Activated T-cell treated with anti-CD3 and anti-CD28 coated beads for 24 hours (primary cell): ENCODE data around the gene XPO4.
"Not testable (repeated sequence)": the region's sequence is repeated elsewhere in the genome, so short reads cannot be mapped to it uniquely, and the experiment has no call there.

ENCODE experiments used
- DNase-seq: peaks from one replicate; pipeline ENCODE4 v3.0.0-alpha.2; 2020; ENCODE audit warnings: low read depth

XPO4 gene

GRCh38 chr13:20780317-20780716, 122.2 kb downstream of the XPO4 start:
- no peak for DNase-seq

GRCh38 chr13:20779405-20779804, 123.1 kb downstream of the XPO4 start:
- no peak for DNase-seq

DNA sequence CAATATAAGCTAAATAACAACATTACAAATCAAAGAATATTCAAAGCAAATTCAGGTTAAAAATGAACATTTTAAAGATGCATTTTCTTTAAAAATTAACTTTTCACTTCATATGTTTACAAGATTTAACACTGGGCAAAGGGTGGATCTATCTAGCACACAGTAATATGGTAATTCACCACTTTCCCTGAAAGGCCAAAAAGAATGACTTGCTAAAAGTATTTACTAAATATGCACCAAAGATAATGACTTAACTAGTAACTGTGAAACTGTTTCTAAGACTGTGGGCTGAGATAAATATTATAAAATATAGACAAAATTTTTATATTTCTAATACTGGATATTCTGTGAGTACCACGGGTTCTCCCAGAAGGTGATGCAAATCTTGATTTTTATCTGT, 124.2 kb downstream of the XPO4 start:
- no peak for DNase-seq

GRCh38 chr13:20776751-20777150, 125.8 kb downstream of the XPO4 start:
- no peak for DNase-seq

DNA sequence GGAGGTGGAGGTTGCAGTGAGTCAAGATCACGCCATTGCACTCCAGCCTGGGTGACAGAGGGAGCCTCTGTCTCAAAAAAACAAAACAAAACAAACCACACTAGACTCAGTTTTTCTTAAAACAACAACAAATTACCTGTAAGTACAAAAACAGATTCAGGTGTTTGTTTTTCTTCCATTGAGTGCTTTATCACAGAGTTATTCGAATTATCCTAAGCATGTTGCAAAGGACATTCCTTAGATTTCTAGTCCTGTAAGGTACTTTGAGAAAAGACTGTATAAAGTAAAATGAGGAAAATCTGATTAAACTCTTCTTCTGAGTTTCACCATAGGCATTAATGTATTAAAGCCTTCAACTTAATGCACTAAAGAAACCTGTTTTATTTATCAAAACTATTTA, 126.6 kb downstream of the XPO4 start:
- no peak for DNase-seq

- no peak for DNase-seq
Observed at GRCh38 chr13:20774746-20775145, 127.8 kb downstream of the XPO4 start.

GRCh38 chr13:20773194-20774080, 129.1 kb downstream of the XPO4 start, which contains the start of gene EEF1AKMT1:
Gene EEF1AKMT1 (minus strand): TSS chr13:20773961. CDS start chr13:20757598, 16,363 bp downstream.
- DNase-seq = peak; percentile 92

GRCh38 chr13:20772401-20773131, 130.0 kb downstream of the XPO4 start:
- DNase-seq = no peak

- DNase-seq = no peak
Observed at GRCh38 chr13:20769834-20770233, 132.7 kb downstream of the XPO4 start.

DNA sequence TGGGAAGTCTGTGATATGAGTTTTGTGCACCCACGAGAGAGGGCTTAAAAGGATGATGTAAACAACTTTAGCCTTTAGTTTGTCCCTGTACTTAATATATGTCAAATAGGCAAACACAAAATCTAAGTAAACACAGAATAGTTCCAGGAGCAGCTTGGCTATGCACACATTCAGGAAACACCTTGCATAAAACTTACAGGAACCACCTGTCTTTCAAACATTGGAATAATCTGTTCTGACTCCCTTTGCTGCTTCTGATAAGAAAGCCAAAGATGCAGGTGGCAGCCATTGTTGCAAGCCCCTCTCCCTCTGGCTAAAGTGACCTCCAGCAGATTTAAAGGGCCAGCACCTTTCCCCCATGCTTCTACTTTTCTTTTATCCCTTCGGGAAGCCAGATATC, 133.5 kb downstream of the XPO4 start:
- no peak for DNase-seq

DNA sequence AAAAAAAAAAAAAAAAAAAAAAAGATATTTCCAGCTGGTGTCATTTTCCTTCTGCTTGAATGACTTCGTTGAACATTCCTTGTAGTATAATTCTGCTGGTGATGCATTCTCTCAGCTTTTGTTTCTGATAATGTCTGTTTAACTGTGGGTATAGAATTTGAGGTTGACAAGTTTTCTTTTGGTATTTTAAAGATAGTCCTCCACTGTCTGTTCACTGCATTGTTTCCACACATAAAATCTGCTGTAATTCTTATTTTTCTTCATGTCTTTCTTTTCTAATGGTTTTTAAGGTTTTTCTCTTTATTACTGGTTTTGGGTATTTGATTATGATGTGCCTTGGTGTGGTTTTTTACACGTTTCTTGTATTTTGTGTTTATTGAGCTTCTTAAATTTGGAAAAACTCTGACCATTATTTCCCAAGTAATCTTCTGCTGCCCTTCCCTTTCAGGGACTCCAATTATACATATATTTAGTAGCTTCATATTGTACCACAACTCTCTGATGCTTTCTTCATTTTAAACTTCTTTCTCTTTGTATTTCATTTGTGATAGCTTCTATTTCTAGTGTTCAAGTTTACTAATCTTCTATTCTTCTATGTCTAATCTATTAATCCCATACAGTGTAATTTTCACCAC, 135.1 kb downstream of the XPO4 start:
- no peak for DNase-seq

DNA sequence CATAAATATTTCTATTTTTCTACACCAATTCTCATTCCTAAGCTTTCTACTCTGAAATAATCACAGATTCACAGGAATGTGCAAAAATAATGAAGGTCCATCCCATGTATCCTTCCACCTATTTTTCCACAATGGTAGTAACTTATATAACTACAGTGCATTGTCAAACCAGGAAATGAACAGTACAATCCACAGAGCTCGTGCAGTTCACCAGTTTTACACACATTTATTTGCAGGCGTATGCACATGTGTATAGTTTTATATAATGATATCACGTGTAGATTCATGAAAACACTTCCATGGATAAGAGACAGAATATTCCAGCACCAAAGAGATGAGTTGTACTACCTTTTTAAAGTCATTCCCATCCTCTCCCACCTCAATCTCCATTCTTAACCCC, 141.7 kb downstream of the XPO4 start:
- DNase-seq = no peak

DNA sequence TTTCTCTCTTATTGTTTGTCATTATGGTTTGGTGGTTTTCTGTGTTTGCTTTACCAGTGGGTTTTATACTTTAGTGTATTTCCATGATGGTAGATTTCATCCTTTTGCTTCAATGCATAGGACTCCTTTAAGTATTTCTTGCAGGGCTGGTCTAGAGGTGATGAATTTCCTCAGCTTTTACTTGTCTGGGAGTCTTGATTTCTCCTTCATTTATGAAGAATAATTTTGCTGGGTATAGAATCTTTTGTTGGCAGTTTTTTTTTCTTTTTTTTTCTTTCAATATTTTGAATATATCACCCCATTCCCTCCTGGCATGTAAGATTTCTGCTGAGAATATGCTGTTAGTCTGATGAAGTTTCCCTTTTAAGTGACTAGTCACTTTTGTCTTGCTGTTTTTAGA, 148.5 kb downstream of the XPO4 start:
- DNase-seq = no peak

DNA sequence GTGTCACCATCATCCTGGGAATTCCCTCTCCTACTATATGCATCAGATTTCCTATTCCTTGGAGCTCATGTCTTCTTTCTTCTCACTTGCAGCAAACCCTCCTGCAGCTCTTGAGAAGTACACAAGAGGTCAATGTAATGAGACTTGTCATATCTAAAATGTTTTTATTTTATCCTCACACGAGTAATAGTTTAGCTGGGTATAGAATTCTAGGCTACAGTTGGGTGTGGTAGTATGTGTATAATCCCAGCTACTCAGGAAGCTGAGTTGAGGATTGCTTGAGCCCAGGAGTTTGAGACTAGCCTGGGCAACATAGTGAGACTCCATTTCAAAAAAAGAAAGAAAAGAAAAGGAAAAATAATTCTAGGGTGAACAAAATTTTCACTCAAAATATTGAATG, 153.2 kb downstream of the XPO4 start:
- DNase-seq = no peak

GRCh38 chr13:20743830-20744404, 158.6 kb downstream of the XPO4 start:
- not testable (repeated sequence) for DNase-seq

- no peak for DNase-seq
Observed at GRCh38 chr13:20740021-20740420, 162.5 kb downstream of the XPO4 start.

GRCh38 chr13:20738616-20739015, 163.9 kb downstream of the XPO4 start:
- no peak for DNase-seq

DNA sequence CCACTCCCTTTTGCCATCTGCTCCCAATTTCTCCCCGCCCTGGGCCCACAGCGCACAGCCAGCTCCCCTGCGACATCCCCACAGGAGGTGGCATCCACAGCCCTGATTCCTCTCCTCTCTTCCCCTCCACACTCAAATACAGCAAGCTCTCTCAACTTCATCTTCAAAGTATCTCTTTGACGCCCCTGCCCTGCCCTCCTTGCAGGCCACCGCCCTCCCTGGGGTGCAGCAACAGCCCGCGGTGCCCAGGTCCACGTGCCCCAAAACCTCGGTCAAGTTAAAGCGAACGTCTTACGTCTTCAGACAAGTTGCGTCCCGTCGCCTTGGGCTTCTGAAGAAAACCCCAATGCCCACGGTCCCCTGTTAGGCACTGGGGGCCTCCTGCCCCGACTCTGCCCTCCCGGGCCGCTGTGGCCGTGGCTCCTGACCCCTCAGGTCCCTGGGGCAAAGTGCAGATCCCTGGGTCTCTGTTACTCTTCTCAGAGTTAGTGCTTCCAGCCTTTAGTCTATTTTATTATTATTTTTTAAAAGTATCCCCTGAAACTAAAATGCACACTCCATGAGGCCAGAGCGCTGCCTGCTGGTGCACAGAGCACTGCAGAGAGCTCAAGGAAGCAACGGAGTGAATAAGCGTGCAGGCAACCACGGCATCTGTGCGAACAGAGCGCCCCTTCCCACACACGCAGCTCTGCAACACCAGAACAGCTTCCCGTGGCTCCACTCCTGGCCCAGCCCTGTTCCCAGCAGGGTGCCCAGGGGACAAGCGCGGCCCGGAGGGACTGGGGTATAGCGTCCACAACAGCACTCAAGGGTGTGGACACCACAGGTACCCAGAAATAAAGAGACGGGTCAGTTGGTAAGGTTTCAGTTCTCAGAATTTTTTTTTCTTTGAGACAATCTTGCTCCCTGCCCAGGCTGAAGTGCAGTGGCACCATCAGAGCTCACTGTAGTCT, 172.6 kb downstream of the XPO4 start:
- no peak for DNase-seq

DNA sequence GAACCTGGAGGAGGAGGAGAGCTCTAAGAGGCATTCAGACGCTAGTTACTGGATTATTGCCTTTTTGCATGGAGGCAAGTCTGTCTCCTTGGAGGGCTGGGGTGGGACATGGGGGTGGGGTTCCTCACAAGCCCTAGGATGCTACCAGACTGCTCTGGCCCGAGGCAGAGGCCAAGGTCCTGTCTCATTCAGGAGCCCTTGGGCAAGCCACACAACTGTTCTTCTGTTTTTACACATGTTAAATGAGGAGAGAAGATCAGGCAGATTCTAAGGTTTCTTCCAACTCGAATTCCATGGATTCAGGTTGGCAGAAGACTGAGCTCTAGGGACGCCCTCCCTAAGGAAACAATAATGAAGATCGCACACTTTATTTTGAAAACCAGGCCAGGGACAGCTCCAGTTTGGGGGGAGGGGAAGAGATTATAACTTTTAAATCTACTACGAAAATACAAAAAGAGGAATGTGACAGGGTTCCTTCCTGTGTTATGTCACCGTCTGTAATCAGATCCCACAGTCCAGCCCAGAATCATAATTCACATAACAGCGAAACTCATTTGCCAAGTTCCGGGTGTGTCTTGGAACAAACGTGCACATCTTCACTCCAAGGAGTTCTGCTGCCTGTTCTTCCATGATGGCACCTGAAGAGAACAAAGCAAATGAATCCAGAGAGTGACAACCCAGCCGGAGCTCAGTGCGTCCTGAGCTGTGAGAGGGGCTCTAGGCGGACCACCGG, 173.8 kb downstream of the XPO4 start:
- no peak for DNase-seq

- DNase-seq = no peak
Observed at GRCh38 chr13:20727856-20728255, 174.7 kb downstream of the XPO4 start.
